NOMO-1 treated with DMSO at 0.1 percent for 48 hours (cell line): ENCODE data around the gene RYR3.

Source experiments
- DNase-seq: peaks from one replicate; lab custom pipeline; 2025; ENCODE audit not compliant: unreplicated experiment; lab: John Stamatoyannopoulos, UW

The RYR3 gene

DNA sequence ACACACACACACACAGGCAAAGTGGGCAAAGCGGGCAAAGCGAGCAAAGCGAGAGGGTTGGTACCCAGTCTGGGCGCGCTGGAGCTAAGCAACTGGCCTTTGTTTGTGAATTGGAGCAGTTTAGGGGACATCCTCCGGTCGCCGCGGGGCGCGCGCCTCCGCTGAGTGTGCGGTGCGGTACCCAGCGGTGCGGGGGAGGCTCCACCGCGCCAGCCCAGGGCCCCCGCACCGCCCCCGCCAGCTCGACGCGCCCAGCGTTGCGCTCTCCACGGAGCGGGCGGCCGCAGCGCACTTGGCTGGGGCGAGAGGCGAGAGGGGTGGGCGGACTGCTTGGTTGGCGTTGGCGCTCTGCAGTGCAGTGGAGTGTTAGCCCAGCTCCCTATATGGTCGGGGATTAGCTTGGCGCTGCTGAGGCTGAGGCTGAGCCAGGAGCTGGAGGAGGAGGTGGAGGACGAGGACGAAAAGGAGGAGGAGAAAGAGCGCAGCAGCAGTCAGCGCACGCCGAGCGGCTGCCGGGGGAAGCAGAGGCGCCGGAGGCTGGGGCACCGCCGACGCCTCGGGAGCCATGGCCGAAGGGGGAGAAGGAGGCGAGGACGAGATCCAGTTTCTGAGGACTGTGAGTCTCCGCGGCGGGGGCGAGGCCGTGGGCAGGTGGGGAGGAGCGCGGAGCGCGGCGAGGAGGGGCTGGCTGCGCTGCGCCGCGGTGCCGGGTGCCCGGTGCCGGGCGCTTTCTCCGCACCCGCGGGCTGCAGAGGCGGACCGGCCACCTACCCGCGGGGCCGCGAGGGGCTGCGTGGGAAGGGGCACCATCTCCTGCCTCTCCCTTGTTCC, at the start of gene RYR3:
RYR3 (plus strand) TSS at position 487 of the 831 bp plus-strand sequence; CDS start at position 566, 79 bp downstream.
- DNase-seq: no peak

DNA sequence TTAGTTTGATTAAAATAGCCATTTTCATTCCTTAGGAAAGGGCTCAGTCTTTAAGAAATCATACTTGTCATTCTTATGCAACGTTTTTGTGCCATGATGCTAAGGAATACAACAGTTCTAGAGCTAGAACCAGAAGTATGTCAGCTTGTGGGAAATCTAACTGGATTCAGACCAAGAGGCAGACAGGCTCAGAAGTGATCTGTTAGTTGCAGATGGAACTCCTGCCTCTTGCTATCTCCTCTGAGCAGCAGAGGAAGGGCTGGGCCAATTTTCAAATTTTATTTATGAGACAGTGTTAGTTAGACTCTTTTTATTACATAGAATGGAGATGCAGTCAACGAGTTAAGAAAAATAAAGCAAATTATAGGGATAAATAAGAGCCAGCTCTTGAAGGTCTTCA, 48.5 kb upstream of the RYR3 start:
- no peak for DNase-seq

GRCh38 chr15:33277689-33278088, 33.1 kb upstream of the RYR3 start:
- no peak for DNase-seq

GRCh38 chr15:33278816-33279612, 31.8 kb upstream of the RYR3 start:
- DNase-seq: no peak

GRCh38 chr15:33279613-33280205, 31.1 kb upstream of the RYR3 start:
- DNase-seq: no peak

- DNase-seq: no peak
These were observed 28.3 kb upstream of the RYR3 start for GRCh38 chr15:33282226-33283020.

GRCh38 chr15:33283576-33283975, 27.2 kb upstream of the RYR3 start:
- DNase-seq: no peak

DNA sequence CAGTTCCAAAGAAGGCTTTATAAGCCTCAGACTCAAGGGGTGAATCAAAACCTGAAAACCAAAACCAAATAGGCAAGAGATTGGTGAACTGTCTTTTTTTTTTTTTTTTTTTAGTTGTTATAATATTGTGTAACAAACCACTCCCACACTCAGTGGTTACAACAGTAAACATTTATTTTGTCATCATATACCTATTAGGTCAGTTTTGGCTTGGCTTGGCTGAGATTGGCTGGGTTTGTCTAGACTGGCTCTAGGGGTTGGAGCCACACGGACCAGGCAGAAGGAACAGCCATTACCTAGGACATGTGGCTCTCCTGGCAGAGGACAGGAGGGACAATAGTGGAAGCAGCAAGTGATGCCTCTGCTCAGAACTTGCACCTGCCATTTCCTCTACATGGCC, 26.4 kb upstream of the RYR3 start:
- DNase-seq: no peak

GRCh38 chr15:33292717-33293307, 18.0 kb upstream of the RYR3 start:
- peak; percentile 46 for DNase-seq

GRCh38 chr15:33293713-33294334, 16.9 kb upstream of the RYR3 start:
- no peak for DNase-seq

DNA sequence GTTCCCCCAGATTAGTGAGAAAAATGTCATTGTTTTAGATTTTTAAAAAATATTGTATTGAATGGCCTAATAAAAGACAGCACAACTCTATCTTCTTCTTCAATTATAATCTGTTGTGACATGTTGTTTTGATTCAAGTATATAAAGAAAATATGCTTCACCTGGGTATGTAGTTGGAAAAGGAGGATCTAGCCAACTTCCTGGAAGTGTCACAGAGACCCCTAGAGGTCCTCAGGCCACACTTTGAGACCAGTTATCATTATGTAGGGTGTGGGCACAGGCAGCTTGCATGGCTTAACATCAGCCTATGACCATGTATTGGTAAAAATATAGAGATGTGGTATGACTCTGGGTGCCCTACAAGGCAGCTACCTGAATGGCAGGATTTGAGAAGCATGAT, 14.7 kb upstream of the RYR3 start:
- DNase-seq: no peak

- no peak for DNase-seq
These were observed 13.9 kb upstream of the RYR3 start for GRCh38 chr15:33296856-33297255.

- DNase-seq: no peak
These were observed 12.1 kb upstream of the RYR3 start for GRCh38 chr15:33298631-33299030.

- no peak for DNase-seq
These were observed 5.8 kb upstream of the RYR3 start for GRCh38 chr15:33304924-33305323.

DNA sequence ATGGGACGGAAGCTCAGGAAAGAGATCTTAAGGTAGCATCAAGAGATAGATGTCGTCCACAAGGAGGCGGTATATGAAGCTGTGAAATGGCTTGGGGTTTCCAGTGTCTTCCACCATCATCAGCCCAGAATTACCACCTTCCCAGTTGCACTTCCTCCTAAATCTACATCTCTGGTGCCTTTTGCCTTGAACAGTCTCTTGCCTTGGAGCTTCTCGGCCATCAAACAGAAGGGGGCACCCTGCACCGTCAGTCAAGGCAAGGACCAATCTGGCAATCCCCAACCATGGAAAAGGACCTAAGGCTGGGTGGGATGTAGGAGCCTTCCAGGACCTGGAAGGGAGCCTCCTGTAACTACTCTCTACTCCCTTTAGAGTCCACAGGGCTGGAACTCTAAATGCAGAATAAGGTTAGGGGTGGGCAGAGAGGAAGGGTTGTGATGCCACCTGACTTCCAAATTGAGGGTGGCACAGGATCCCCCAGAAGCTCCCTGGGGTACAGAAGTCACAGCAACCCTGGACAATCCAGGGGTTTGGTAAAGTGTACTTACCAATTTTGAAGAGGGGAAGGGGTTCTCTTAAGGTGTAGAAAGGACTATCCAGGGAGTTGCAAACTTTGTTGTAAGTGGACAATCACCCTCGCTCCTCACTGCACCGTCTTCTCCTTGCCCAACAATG, 1.0 kb upstream of the RYR3 start:
- peak; percentile 33 for DNase-seq

- DNase-seq: no peak
These were observed 675 bp downstream of the RYR3 start for GRCh38 chr15:33311312-33311971.

GRCh38 chr15:33313491-33313890, 2.7 kb downstream of the RYR3 start:
- no peak for DNase-seq

DNA sequence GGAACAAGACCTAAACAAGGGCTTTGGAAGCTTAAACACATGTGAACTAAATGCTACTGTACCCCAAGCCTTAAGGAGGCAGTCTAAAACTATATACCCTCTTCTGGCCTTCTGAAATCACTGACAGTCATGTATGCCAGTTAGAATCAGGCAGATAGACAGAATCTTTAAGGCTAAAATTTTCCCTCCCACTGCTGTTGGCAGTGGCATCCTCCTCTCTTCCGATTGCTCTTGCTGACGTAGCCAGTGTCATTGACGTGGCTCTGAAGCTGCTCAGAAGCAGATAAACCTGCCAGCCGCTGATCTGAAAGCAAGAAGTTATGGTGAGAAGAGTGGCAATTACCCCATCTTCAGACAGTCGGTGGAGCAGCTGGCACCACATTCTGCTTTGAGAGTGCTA, 3.3 kb downstream of the RYR3 start:
- no peak for DNase-seq

GRCh38 chr15:33315044-33315443, 4.3 kb downstream of the RYR3 start:
- no peak for DNase-seq
